GM10266 (cell line): ENCODE results near the gene DSCAM.

Source experiments
- DNase-seq: peaks from one replicate; pipeline ENCODE4 v3.0.0; 2012; ENCODE audit errors: extremely low spot score
- TF ChIP-seq, protein P1 (sequence below): IDR thresholded peaks from 2 replicates; pipeline ENCODE4 v1.5.1; 2012; ENCODE audit warnings: mild to moderate bottlenecking, low read depth; ENCODE audit not compliant: control insufficient read depth, insufficient read depth; ENCODE audit errors: missing control alignments

Gene DSCAM

DNA sequence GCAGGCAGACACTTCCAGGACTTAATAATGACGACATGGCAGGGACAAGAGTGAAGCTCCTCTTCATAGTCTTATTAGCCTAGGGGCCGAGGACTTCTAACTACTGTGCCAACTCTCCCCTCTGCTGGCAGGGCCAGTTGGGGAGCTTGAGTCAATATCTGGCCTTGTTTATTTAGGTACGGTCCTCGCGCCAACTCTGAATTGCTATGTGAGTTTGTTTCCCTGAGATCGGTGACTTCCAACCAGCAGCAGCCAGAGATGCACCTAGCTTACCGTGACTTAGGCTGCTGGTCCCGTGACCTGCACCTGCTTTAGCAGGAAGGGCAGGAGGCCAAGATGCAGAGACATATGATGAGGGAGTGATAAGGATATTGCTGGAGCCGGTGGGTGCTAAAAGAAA is 528.6 kb downstream of the DSCAM start:
- TF ChIP-seq, protein P1, sequence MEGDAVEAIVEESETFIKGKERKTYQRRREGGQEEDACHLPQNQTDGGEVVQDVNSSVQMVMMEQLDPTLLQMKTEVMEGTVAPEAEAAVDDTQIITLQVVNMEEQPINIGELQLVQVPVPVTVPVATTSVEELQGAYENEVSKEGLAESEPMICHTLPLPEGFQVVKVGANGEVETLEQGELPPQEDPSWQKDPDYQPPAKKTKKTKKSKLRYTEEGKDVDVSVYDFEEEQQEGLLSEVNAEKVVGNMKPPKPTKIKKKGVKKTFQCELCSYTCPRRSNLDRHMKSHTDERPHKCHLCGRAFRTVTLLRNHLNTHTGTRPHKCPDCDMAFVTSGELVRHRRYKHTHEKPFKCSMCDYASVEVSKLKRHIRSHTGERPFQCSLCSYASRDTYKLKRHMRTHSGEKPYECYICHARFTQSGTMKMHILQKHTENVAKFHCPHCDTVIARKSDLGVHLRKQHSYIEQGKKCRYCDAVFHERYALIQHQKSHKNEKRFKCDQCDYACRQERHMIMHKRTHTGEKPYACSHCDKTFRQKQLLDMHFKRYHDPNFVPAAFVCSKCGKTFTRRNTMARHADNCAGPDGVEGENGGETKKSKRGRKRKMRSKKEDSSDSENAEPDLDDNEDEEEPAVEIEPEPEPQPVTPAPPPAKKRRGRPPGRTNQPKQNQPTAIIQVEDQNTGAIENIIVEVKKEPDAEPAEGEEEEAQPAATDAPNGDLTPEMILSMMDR, result no peak
- DNase-seq, result no peak

DNA sequence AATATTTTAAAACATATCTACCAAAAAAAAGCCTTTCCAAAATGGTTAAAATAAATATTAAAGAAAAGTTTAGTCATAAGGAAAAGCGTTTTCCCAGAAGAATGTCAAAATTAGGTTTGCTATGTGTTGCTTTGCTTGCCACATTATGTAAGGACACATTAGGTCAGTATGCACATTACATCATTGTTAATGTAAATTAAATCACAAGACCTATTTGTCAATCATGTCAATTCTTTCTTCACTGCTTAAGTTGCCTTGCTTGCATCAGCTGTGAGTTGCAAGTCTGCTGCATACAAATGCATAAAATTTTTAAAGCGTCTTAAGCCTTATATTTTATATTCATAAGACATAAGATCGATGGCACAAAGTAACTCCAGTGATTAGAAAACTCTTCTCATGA is 530.9 kb downstream of the DSCAM start:
- no peak for DNase-seq
- TF ChIP-seq, protein P1, result no peak

DNA sequence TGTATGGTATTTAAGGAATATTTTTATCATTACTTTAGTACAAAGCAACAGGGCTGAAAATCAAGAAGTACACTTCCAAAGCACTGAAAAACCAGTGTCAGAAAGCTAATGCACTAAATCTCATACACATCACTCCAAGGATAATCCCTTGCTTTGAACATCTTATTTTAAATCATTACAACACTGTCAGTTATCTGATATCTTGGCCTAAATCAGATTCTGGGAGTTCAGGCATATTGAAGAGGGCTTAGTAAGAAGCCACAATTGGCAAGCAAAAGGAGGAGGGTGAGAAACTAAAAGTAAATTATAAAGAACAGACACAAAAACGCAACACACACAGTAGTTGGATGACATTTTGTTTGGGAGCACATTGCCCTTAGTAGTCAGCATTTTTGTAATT is 531.3 kb downstream of the DSCAM start:
- TF ChIP-seq, protein P1, result no peak
- no peak for DNase-seq

DNA sequence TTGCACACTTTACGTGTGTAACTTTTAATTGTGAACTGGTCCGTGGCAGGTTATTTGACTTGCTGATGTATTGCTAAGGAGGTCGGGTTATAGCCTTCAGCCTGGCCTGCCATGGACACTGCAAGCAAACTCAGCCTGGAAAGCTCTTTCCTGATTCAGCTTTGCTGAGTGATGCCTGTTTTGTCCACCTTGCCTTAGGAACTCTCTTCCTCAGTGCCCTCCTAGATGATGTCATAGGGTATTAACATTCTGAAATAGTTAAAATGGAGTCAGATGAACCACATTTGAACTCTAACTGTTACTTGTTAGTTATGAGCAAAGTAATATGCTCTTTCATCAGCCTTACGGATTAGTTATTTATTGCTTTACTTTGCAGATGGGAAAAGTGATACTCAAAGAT is 533.7 kb downstream of the DSCAM start:
- TF ChIP-seq, protein P1, result no peak
- DNase-seq, result no peak

DNA sequence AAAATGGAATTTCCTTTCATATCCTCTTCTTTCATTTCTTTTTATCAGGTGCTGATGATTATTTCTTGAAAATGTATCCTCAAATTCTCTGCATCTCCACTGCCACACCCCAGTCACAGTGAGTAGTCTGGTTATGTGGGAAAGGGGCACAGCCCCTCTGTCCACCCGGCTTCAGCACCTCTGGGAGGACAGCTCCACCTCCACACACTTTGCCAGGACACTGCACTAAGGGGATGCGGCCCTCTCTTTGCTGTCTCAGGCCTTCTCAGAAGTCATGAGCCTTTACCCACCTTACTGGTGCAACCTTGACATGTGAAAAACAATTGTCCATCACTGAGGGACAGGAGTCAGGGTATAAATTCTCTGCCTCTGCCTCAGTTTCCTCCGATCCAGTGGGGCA is 546.7 kb downstream of the DSCAM start:
- TF ChIP-seq, protein P1, result no peak
- no peak for DNase-seq

DNA sequence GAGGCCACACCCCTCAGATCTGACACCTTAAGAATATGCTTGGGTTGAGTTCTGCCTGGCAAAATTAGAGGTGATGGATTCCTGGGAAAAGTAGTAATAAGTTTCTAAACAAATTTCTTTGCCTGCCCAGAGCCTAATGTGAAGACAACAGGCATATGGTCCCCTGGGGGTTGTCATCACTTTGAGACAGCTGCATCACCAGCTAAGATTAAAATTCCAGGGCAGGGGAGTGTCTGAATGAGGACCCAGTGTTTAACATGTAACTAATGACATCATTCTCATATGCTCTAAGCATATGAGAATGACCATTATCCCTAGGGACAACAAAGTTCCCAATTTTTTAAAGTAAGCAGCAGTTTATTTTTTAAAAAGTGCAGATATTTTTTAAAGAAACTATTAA is 547.5 kb downstream of the DSCAM start:
- TF ChIP-seq, protein P1, result no peak
- no peak for DNase-seq

DNA sequence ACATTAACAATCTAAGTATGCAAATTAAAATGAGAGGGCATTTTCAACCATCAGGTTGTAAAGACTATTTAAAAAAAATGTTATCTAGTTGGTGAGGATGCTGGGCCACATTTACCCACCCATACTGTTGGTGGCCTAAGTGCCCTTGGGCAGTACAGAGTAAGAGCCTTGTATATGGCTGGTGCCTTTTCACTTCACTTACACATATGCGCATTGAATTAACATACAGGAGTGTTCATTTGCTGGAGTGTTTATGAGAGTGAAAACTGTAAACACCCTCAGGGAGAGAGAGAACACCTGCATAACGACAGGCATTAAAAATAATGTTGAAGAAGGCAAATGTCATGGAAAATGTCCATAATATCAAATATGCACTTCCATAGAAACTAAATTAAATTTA is 552.6 kb downstream of the DSCAM start:
- TF ChIP-seq, protein P1, result no peak
- no peak for DNase-seq

DNA sequence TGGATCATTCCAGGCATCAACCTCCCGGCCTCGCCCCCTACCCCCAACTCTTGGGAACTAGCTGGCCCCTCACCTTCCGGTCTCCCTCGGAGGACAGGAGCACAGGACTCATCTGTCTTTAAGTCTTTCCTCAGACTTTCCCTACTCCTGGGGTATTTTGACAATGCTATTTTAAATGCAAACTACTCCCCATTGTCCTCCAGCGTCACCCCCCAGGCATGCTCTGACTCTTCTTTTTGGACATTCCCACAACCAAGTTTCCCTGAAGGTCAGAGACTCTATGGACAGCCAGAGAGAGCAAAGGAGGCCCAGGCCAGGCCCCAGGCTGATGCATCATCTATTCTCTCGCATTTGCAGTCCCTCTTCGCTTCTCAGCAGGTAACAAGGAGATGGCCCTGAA is 555.4 kb downstream of the DSCAM start:
- no peak for DNase-seq

More for the DNA sequence above, 555.4 kb downstream of the DSCAM start:
- TF ChIP-seq, protein P1, result no peak
